Right lobe of liver (tissue), 6 donors: ENCODE results near the gene PTK6. TPM values are rescaled to one million over a fixed set of nuclear protein-coding genes. Genes with fewer than 3 reads are reported as not detected.

Experiments used
- ATAC-seq, 4 donors: fragments of 200-7000 bp; cut with Tn5 transposase; one replicate each; pipeline ENCODE4 v1.9.1; 2020; ENCODE audit warnings: mild to moderate bottlenecking in 4 of 4, moderate library complexity in 4 of 4
- DNase-seq, 3 donors: peaks; one replicate each; pipeline ENCODE4 v3.0.0-alpha.2; 2020
- H3K27ac ChIP-seq, 3 donors: fragments of 200-600 bp; one replicate each; pipeline ENCODE4 v1.8.0; 2022
- H3K27me3 ChIP-seq, 2 donors: fragments of 200-600 bp; one replicate each; pipeline ENCODE4 v1.8.0; 2022
- H3K36me3 ChIP-seq, 4 donors: fragments of 200-600 bp; sonication (generic) in 1 of 4; one replicate each; pipeline versions ENCODE4 v1.5.1 to v1.8.0; 2017 to 2022; ENCODE audit warnings: control low read depth in 1 of 4
- H3K4me1 ChIP-seq, 4 donors: fragments of 200-600 bp; sonication (generic) in 1 of 4; one replicate each; pipeline versions ENCODE4 v1.5.1 to v1.8.0; 2017 to 2022; ENCODE audit warnings: control low read depth in 1 of 4
- H3K4me3 ChIP-seq, 3 donors: fragments of 200-600 bp; one replicate each; pipeline ENCODE4 v1.8.0; 2022
- H3K9me3 ChIP-seq, 4 donors: fragments of 200-600 bp; sonication (generic) in 1 of 4; one replicate each; pipeline versions ENCODE4 v1.5.1 to v1.8.0; 2017 to 2022; ENCODE audit warnings: control low read depth in 1 of 4
- POLR2A ChIP-seq: fragments of 450-650 bp; IDR thresholded peaks from one replicate; pipeline ENCODE4 v1.6.1; 2017; ENCODE audit warnings: antibody characterized with exemption, mild to moderate bottlenecking
- WGBS: methylation state at CpG from one replicate; pipeline ENCODE4 v1.1.6; 2018; ENCODE audit warnings: low coverage, low lambda C conversion rate; ENCODE audit not compliant: insufficient coverage; ENCODE audit errors: missing lambda C conversion rate; 5-methylcytosine and 5-hydroxymethylcytosine counted together
- intact Hi-C, 2 donors: fragments of 100-400 bp; cut with DNase I; formaldehyde crosslinking; loops; one replicate each; pipeline versions ENCODE4 v1.11.2 to v1.14.1; 2022
- total RNA-seq, 6 experiments: library from RNA; depleted of rRNA in 2 of 6; stranded (reverse); fragments of >200 nt in 2 of 6; fragmentation: NEBNext Ultra II Directional in 3 of 6; extraction: Animal tissue kit (Norgen Biotek cat#: 25700) in 3 of 6; gene quantifications; one replicate each; pipeline versions ENCODE4 v1.1.0 to v1.2.4, GENCODE V29; 2016 to 2023
- TF ChIP-seq, protein P1 (sequence below), 4 donors: fragments of 200-600 bp in 3 of 4; fragments of 450-650 bp in 1 of 4; IDR thresholded peaks; one replicate each; pipeline versions ENCODE4 v1.5.1 to v1.8.0; 2016 to 2022; ENCODE audit warnings: antibody characterized with exemption in 4 of 4, mild to moderate bottlenecking in 2 of 4
- donor health status: DM: no; HTN: yes; CAD: no.
- donor health status: DM: no; HTN: no; CAD: no.
- donor health status: DM: no; HTN: no; CAD: no.
- donor health status: DM: no; HTN: yes; CAD: no.
- donor health status: DM: no; HTN: yes; CAD: no.

The PTK6 gene
- total RNA-seq, 6 experiments from 2014 or later: 0.78 to 11.0 (median 3.6) TPM

DNA sequence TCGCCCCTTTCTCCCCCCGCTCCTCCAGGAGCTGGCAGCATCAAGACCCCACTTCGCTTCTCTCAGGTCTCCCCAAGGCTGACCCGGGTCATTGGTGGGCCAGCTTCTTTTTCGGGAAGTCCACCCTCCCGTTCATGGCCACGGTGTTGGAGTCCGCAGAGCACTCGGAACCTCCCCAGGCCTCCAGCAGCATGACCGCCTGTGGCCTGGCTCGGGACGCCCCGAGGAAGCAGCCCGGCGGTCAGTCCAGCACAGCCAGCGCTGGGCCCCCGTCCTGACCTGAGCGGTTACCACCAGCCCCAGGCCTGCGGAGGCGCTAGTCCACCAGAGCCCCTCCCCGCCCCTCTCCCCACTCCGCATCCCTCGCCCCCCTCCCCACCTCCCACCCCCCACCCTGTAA, 15.6 kb downstream of the PTK6 start:
- ATAC-seq: no peak
- Histone ChIP-seq H3K4me1 (peaks cover 0 to 10% (median 2%) of the 10 kb centered on the region in 4 donors), H3K27me3 (no peaks in the 10 kb centered on the region), H3K36me3 (no peaks in the 10 kb centered on the region), H3K27ac (peak overlapping the region in 2 of 3 donors; percentile 94 to 98), H3K4me3 (peak overlapping the region; percentile 67 to 78 (median 75)), H3K9me3 (no peaks in the 10 kb centered on the region)
- peak; percentile 36 to 56 (median 44) for DNase-seq
- TF ChIP-seq POLR2A: no peak
- TF ChIP-seq, protein P1, sequence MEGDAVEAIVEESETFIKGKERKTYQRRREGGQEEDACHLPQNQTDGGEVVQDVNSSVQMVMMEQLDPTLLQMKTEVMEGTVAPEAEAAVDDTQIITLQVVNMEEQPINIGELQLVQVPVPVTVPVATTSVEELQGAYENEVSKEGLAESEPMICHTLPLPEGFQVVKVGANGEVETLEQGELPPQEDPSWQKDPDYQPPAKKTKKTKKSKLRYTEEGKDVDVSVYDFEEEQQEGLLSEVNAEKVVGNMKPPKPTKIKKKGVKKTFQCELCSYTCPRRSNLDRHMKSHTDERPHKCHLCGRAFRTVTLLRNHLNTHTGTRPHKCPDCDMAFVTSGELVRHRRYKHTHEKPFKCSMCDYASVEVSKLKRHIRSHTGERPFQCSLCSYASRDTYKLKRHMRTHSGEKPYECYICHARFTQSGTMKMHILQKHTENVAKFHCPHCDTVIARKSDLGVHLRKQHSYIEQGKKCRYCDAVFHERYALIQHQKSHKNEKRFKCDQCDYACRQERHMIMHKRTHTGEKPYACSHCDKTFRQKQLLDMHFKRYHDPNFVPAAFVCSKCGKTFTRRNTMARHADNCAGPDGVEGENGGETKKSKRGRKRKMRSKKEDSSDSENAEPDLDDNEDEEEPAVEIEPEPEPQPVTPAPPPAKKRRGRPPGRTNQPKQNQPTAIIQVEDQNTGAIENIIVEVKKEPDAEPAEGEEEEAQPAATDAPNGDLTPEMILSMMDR (IDR thresholded peaks at IDR 0.05): no peak
- WGBS: 60% methylated on average over 5 of the region's 23 CpGs
- intact Hi-C loops: no loop called here

DNA sequence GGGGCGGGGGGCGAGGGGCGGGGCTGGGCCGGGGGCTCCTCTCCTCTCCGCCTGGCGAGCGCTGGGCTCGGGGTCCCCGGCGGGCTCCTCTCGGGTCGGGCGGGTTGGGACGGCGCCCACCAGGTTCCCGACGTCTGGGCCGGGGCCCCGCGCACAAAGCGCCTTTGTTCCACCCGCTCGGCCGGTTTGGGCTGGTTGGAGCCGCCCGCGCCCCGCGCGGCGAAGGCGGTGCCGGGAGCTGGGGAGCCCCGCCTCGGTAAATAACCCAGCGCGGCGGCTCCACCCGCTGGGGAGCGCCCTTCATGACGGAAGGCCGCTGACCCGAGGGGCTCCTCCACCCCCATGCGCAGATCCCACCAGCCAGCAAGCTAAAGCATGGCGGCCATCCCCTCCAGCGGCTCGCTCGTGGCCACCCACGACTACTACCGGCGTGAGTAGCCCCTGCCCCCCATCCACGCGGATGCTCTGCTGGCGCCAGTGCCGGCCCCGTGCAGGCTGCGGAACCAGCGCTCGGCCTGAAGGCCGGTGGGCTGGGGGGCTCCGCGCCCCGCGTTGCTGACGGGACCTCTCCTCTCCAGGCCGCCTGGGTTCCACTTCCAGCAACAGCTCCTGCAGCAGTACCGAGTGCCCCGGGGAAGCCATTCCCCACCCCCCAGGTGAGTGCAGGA, 16.1 kb downstream of the PTK6 start:
- H3K27ac ChIP-seq: peak overlapping the region; percentile 94 to 98 (median 98)
- H3K27me3 ChIP-seq: no peaks in the 10 kb centered on the region
- no peaks in the 10 kb centered on the region for H3K9me3 ChIP-seq
- peak; percentile 77 to 83 (median 77) for DNase-seq
- intact Hi-C loops: no loop called here
- no peaks in the 10 kb centered on the region for H3K36me3 ChIP-seq
- 6% methylated on average over 6 of the region's 68 CpGs for WGBS
- peak; percentile 65 to 76 (median 67) for ATAC-seq
- TF ChIP-seq POLR2A: no peak
- TF ChIP-seq, protein P1 (IDR thresholded peaks at IDR 0.05): peak in 1 of 4 donors; percentile 13
- peaks cover 0 to 10% (median 2%) of the 10 kb centered on the region in 4 donors for H3K4me1 ChIP-seq
- H3K4me3 ChIP-seq: peak overlapping the region; percentile 67 to 78 (median 75)

DNA sequence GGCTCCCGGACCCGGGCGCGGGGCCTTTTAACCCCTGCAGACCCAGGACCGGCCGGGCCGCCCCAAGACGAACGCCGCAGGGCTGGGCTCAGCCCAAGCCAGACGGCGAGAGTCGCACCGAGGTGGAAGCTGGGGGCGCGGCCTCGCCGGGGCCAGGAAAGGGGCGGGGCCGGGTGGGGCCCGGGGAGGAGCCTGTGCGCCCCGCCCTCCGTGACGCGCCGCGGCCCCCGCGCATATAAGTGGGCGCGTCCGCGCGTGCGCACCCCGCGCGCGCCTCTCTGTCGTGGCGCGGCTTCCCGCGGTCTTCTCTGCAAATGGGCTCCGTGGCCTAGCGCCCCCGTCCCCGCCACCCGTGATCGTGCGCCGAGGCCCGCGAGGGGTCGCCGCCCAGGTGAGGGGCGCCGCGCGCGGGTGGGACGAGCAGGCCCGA, 16.7 kb downstream of the PTK6 start, which contains the start of gene PPDPF:
PPDPF (plus strand) TSS at position 262 of the 430 bp plus-strand sequence. CDS start 544 bp downstream, outside the sequence.
- 0% methylated on average over 9 of the region's 64 CpGs for WGBS
- Histone ChIP-seq H3K4me3 (peak within 1 kb of the TSS; percentile 67 to 78 (median 75)), H3K27ac (peak within 1 kb of the TSS; percentile 94 to 98 (median 98)), H3K9me3 (no peaks in the 10 kb centered on the region), H3K4me1 (peaks cover 0 to 10% (median 2%) of the 10 kb centered on the region in 4 donors), H3K27me3 (no peaks in the 10 kb centered on the region), H3K36me3 (no peaks in the 10 kb centered on the region)
- TF ChIP-seq, protein P1 (IDR thresholded peaks at IDR 0.05): no peak
- peak; percentile 91 for TF ChIP-seq POLR2A
- ATAC-seq: peak; percentile 87 to 95 (median 89)
- intact Hi-C loops: no loop called here
- DNase-seq: peak; percentile 86 to 90 (median 87)

DNA sequence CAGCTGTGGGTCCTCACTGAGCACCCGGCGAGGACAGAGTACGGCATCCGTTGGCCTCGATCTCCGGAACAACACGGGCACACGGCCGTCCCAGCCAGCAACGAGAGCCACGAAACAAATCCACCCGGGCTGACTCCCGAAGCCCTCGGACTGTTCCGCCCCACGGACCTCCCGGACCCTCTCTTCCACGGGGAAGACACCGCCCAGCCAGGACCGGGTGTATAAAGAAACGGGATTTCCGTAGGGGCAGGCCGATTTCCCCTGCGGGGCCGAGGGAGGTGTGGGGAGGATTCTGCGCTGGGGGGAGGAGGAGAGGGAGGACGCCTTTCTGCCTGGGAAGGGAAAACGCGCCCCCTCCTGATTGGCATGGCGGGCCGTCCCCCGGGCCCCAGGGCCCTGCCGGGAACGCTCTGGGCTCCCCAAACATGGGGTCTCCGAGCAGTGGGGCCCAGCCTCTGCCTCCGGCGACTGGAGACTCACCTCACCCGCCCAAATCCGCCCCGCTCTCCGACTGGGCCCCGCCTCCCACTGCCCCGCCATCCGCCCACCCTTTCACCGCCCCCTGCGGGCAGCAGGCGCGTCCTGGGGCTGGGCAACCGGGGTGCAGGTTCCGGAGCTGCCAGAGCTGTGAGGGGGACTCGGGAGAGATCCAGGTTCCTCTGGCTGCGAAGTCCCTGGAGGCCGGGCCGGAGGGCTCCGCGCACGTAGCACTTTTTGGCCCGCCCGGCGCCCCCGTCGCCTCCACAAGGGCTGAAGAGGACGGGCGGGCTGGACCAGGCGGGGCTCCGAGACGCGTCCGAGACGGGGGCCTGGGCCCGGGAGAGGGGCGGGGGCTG, 17.3 kb downstream of the PTK6 start:
- intact Hi-C loops: no loop called here
- Histone ChIP-seq H3K27ac (peak overlapping the region; percentile 94 to 98 (median 98)), H3K9me3 (no peaks in the 10 kb centered on the region), H3K4me3 (peak overlapping the region; percentile 67 to 78 (median 75)), H3K27me3 (no peaks in the 10 kb centered on the region), H3K36me3 (no peaks in the 10 kb centered on the region), H3K4me1 (peaks cover 0 to 10% (median 2%) of the 10 kb centered on the region in 4 donors)
- no peak for TF ChIP-seq POLR2A
- TF ChIP-seq, protein P1 (IDR thresholded peaks at IDR 0.05): peak in 2 of 4 donors; percentile 12 to 16
- ATAC-seq (peak; percentile 39 to 52 (median 47)), DNase-seq (peak; percentile 67 to 74 (median 72))
- WGBS: 2% methylated on average over 28 of the region's 72 CpGs
